HepG2 (cell line): ENCODE data around the gene COQ10B. TPM values are rescaled to one million over a fixed set of nuclear protein-coding genes. Genes with fewer than 3 reads are reported as not detected.

Experiments used
- ATF7-NPFF ChIP-seq: sonication (generic); formaldehyde crosslinking; IDR thresholded peaks from 2 replicates; pipeline ENCODE4 v1.8.1; 2023; ENCODE audit warnings: mild to moderate bottlenecking, low read depth, missing genetic modification reagents, moderate library complexity
- DMTF1 ChIP-seq: sonication (generic); formaldehyde crosslinking; IDR thresholded peaks from 2 replicates; pipeline ENCODE4 v1.4.0; 2020; ENCODE audit warnings: mild to moderate bottlenecking, missing genetic modification reagents
- ESRRA ChIP-seq: sonication (generic); formaldehyde crosslinking; IDR thresholded peaks from 2 replicates; pipeline ENCODE4 v1.5.1; 2020; ENCODE audit warnings: mild to moderate bottlenecking, low read depth, missing genetic modification reagents
- JUN ChIP-seq: sonication (generic); formaldehyde crosslinking; IDR thresholded peaks from 2 replicates; pipeline ENCODE4 v1.4.0; 2020; ENCODE audit warnings: mild to moderate bottlenecking, missing genetic modification reagents
- NFE2 ChIP-seq: sonication (generic); formaldehyde crosslinking; IDR thresholded peaks from 2 replicates; pipeline ENCODE4 v1.4.0; 2020; ENCODE audit warnings: missing genetic modification reagents
- NKX3-1 ChIP-seq: sonication (generic); formaldehyde crosslinking; IDR thresholded peaks from 2 replicates; pipeline ENCODE4 v1.5.0; 2020; ENCODE audit warnings: missing genetic modification reagents
- POGK ChIP-seq: sonication (generic); formaldehyde crosslinking; conservative IDR thresholded peaks from 2 replicates; pipeline ENCODE4 v1.8.0; 2022; ENCODE audit warnings: mild to moderate bottlenecking, moderate library complexity, missing genetic modification reagents
- POLR2AphosphoS2 ChIP-seq: IDR thresholded peaks from 2 replicates; pipeline ENCODE4 v1.6.1; 2011; ENCODE audit warnings: low read depth, low read length, improper control_type of control experiment
- PRDM4 ChIP-seq: sonication (generic); formaldehyde crosslinking; IDR thresholded peaks from 2 replicates; pipeline ENCODE4 v1.9.0; 2021; ENCODE audit warnings: missing genetic modification reagents, borderline replicate concordance
- SPEN ChIP-seq: sonication (generic); formaldehyde crosslinking; IDR thresholded peaks from 2 replicates; pipeline ENCODE4 v1.5.1; 2020; ENCODE audit warnings: low read depth, mild to moderate bottlenecking, missing genetic modification reagents
- TAF15 ChIP-seq: fragments of 200-400 bp; formaldehyde crosslinking; IDR thresholded peaks from one replicate; pipeline ENCODE4 v1.6.1; 2018; ENCODE audit warnings: mild to moderate bottlenecking, low read depth, low read length; ENCODE audit not compliant: poor library complexity, severe bottlenecking
- TFAP4 ChIP-seq: sonication (generic); IDR thresholded peaks from 2 replicates; pipeline ENCODE4 v1.6.1; 2016; ENCODE audit warnings: low read depth, borderline replicate concordance
- THRA ChIP-seq: sonication (generic); formaldehyde crosslinking; IDR thresholded peaks from 2 replicates; pipeline ENCODE4 v1.4.0; 2020; ENCODE audit warnings: missing genetic modification reagents, borderline replicate concordance
- ZBTB7B ChIP-seq: sonication (generic); formaldehyde crosslinking; IDR thresholded peaks from 2 replicates; pipeline ENCODE4 v1.4.0; 2020; ENCODE audit warnings: missing genetic modification reagents
- ZNF383 ChIP-seq: sonication (generic); formaldehyde crosslinking; IDR thresholded peaks from 2 replicates; pipeline ENCODE4 v1.4.0; 2020; ENCODE audit warnings: missing genetic modification reagents, mild to moderate bottlenecking, borderline replicate concordance
- ZNF468 ChIP-seq: sonication (generic); formaldehyde crosslinking; IDR thresholded peaks from 2 replicates; pipeline ENCODE4 v1.8.0; 2022; ENCODE audit warnings: mild to moderate bottlenecking, moderate library complexity, missing genetic modification reagents
- ZNF773 ChIP-seq: sonication (generic); formaldehyde crosslinking; IDR thresholded peaks from 2 replicates; pipeline ENCODE4 v1.4.0; 2020; ENCODE audit warnings: missing genetic modification reagents, borderline replicate concordance
- polyA plus RNA-seq, 8 experiments: library from polyadenylated mRNA; depleted of rRNA in 3 of 8; stranded (reverse) in 7 of 8; unstranded in 1 of 8; fragments of >200 nt; fragmentation: Illumina TruSeq in 4 of 8; extraction: Trizol in 4 of 8; gene quantifications; 2 replicates each; pipeline versions ENCODE4 v1.2.1 to v1.2.3, GENCODE V29; 2011 to 2016; ENCODE audit warnings: low read depth in 4 of 8, missing spikeins in 1 of 8, mixed read lengths in 1 of 8; ENCODE audit not compliant: insufficient read depth in 1 of 8
- total RNA-seq, 5 experiments: library from RNA; depleted of rRNA; stranded (reverse); fragments of >200 nt; fragmentation: Illumina TruSeq; extraction: Trizol; gene quantifications; 2 replicates each; pipeline ENCODE4 v1.2.3, GENCODE V29; 2016; ENCODE audit warnings: low read depth in 1 of 5

Gene COQ10B
- total and polyA plus RNA-seq, 2 of the 13 experiments (the other 11 are each of a cell fraction or from before 2014, with no cell fraction given), result 4.6 to 34.9 TPM

GRCh38 chr2:197500503-197501131 is 47.3 kb downstream of the COQ10B start (continued):
- 0 out of 2 replicates have a peak, but pooled peaks have one; percentile 6 for TF ChIP-seq POGK
- TF ChIP-seq NKX3-1 (CRISPR knock-in tag), result peak; percentile 13; the same call in 1 of the 2 replicates
- 0 out of 2 replicates have a peak, but pooled peaks have one; percentile 13 for TF ChIP-seq THRA
- TF ChIP-seq POLR2AphosphoS2, result no peak
- 0 out of 2 replicates have a peak, but pooled peaks have one; percentile 71 for TF ChIP-seq ZNF773 (CRISPR knock-in tag)
- TF ChIP-seq ATF7-NPFF (CRISPR knock-in tag), result no peak
- TF ChIP-seq JUN (CRISPR knock-in tag), result no peak
- TF ChIP-seq DMTF1, result no peak
- no peak for TF ChIP-seq NFE2 (CRISPR knock-in tag)
- 0 out of 2 replicates have a peak, but pooled peaks have one; percentile 25 for TF ChIP-seq ZBTB7B
- TF ChIP-seq ZNF383 (CRISPR knock-in tag), result 0 out of 2 replicates have a peak, but pooled peaks have one; percentile 0
- no peak for TF ChIP-seq TFAP4
- TF ChIP-seq TAF15, result peak; percentile 36
- TF ChIP-seq ZNF468, result no peak
- TF ChIP-seq PRDM4 (CRISPR knock-in tag), result no peak
- 0 out of 2 replicates have a peak, but pooled peaks have one; percentile 15 for TF ChIP-seq ESRRA (CRISPR knock-in tag)
- TF ChIP-seq SPEN (CRISPR knock-in tag), result no peak; the same call in 1 of the 2 replicates
